Activated CD4-positive, alpha-beta T cell treated with anti-CD3 and anti-CD28 coated beads, Interleukin-2, amount 50 U/mL, for 16 hours (primary cell): Measurements from ENCODE around the gene RYR2.

Source experiments
- DNase-seq: peaks from one replicate; pipeline ENCODE4 v3.0.0-alpha.2; 2020

Gene RYR2

DNA sequence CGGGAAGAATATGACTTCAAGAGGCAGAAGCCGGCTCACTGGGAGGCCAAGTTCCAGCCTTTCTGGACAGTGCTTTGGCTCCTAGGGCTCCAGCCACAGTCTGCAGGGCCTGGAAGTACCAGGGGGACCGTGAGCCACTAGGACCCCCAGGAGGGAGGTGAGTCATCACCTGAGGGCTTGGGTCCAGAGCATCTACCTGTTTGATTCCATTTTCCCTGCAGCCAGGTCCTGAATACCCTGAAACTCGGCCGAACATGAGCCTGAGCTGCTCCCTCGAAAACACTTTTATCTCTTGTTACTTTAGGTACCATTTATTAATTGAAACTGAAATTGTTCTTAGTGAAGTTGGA lies 164.1 kb downstream of the RYR2 start:
- DNase-seq = no peak

- DNase-seq = no peak
Observed at GRCh38 chr1:237211031-237211430, 169.0 kb downstream of the RYR2 start.

GRCh38 chr1:237211540-237211939 lies 169.6 kb downstream of the RYR2 start:
- DNase-seq = no peak

DNA sequence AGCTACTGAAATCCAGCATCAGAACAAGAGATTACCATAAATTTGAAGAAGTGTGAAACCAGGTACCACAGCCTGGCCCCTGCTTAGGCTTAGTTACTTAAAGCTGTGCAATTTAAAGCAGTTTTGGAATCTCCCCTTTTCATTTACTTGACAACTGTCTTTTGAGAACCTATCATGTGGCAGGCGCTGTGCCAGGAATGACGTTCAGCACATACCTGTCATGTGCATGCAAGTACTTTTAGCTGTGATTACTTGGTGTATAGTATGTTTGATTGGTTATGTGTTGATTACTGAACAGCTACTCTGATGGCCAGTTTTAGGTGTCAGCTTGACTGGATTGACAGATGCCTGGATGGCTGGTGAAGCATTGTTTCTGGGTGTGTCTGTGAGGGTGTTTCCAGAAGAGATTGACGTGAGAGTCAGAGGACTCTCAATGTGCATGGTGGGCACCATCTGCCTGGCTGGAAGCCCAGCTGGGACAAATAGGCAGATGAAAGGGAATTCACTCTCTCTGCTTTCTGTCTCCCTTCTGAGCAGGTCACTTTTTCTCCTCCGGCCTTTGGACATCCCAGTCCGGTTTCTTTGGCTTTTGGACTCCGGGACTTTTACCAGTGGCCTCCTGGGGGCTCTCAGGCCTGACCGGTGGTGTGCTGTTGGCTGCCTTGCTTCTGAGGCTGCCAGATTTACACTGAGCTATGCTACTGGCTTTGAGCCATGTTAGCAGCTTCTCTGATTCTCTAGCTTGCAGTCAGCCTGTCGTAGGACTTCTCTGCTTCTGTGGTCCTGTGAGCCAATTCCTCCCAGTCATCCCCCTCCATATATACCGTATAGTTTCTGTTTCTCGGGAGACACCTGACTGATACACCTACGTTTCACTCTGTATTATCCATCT lies 178.0 kb downstream of the RYR2 start:
- no peak for DNase-seq

DNA sequence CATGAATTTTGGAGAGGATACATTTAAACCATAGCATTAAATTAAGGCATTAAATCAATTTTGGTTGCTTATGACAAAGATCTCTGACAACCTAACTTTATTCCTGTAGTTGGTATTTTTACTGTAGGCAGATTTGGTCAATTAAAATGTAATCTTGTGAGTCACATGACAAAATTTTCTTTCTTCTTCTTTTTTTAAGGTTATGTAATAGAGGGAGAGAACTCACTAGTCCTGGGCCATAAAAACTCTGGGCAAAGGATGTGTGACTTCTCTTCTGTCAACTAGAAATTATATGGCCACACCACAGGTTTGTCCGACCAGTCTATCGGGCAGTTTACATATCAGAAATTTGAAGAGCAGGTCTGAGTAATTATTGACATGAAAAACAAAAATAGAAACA lies 181.4 kb downstream of the RYR2 start:
- no peak for DNase-seq

GRCh38 chr1:237226177-237226944 lies 184.4 kb downstream of the RYR2 start:
- DNase-seq = no peak

GRCh38 chr1:237227476-237227875 lies 185.5 kb downstream of the RYR2 start:
- DNase-seq = no peak

GRCh38 chr1:237228421-237228820 lies 186.4 kb downstream of the RYR2 start:
- peak; percentile 35 for DNase-seq

DNA sequence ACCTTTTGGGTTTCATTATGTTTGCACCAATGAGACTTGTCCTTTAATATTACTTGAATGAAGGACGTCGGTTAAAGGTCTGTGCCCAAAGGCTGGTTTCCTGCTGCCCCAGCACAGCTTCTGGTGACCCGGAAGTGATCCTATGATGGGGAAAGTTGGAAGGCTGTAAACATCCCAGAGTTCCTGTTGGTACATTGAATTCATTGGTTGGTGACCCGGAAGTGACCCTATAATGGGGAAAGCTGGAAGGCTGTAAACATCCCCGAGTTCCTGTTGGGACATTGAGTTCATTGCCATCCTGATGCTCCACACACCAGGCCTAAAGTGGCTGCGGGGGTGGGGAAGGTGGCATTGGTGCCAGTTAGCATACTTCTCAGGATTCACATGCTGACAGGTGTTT lies 187.3 kb downstream of the RYR2 start:
- no peak for DNase-seq

DNA sequence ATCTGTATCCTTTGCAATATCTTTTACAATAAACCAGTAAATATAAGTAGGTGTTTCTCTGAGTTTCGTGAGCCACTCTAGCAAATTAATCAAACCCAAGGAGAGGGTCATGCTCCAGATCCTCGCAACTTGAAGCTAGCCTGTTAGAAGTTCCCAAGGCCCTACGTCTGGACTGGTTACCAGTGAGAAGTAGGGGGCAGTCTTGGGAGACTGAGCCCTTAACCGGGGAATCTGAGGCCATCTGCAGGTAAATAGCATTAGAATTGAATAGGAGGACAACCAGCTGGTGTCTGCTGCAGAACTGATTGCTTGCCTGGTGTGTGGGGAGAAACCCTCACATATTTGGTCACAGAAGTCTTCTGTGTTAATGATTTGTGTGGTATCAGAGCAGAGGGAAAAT lies 190.5 kb downstream of the RYR2 start:
- DNase-seq = no peak

DNA sequence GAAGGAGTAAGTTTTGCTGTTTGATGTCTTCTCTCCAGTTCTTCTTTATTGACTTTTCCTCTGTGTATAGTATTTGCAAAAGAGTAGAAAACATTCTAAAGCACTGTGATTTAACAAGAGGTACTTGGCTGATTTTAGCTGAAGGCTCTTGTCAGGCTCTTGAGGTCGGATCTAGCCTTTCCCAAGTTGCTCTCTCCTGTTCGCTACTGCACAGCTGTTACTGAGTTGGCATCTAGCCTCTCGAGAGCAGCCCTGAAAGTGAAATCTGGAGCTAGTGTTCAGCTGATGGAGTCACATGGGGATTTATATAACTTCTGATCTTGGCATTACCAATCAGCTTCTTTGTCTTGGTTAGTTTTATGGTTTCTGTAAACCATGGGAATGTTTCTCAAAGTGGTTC lies 193.1 kb downstream of the RYR2 start:
- no peak for DNase-seq

DNA sequence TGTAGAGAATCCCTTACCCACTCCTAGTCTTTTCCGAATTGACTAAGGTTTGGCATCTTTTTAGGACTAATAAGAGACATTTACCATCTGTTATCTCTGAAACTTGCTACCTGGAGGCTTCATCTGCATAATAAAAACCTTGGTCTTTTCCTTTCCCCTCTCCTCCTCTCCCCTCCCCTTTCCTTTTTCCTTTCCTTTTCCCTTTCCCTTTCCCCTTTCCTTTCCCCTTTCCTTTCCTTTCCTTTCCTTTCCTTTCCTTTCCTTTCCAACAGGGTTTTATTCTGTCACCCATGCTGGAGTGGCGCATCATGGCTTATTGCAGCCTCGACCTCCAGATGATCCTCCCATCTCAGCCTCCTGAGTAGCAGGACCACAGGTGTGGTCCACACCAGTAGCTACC lies 195.7 kb downstream of the RYR2 start:
- DNase-seq = no peak

GRCh38 chr1:237239248-237239647 lies 197.3 kb downstream of the RYR2 start:
- DNase-seq = no peak

DNA sequence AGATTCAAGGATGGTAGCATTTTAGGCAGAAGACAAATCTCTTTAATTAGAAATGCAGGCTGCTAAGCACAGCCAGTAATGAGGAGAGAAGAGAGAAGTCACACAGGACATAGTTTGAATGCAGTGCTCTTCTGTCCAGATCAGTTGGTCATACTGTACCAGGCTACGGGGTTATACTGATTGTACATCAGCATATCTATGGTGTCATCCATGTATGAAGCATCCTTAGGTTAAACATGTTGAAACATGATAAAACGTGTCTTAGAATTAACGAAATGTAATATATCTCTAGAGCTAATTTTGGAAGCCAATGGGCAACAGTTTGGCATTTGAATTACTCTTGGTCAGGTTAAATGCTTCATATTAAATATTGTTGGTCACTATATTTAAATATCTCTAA lies 199.1 kb downstream of the RYR2 start:
- no peak for DNase-seq

- no peak for DNase-seq
Observed at GRCh38 chr1:237244778-237245177, 202.8 kb downstream of the RYR2 start.

DNA sequence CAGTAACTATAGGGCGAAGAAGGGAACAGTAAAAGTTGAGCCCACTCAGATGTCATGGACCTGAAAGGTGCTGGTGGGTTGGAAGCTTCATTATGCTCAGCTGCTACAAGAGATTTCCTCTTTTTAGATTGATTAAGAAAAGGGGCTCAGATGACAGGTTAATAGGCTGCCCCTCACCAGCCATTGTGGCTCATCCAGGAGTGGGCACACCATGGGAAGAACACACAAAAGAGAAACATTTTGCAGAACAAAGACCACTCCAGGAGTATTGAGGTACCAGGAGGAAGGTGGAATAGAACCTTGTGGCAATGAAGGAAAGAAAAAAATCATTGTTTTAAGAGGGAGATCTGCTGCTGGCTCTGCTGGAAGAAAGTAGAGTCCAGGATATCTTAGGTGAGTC lies 205.5 kb downstream of the RYR2 start:
- no peak for DNase-seq

DNA sequence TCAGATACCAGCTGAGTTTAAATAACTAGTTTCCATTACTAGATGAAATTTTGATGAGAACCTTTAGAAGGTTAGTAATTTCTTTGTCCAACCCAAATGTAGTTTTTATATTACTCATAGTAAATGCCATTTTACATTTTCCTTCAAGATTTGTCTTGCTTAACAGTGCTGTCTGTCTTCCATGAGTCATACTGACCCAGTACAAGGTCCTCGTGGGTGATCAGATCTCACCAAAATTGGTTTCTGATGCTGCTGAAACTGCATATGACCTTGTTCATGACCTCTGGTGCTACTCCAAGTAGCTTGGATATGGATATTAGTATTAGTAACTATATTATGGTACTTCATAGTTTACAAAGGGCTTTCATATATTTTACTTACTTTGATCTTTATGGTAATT lies 207.1 kb downstream of the RYR2 start:
- DNase-seq = peak; percentile 30

- DNase-seq = no peak
Observed at GRCh38 chr1:237250055-237250454, 208.1 kb downstream of the RYR2 start.

DNA sequence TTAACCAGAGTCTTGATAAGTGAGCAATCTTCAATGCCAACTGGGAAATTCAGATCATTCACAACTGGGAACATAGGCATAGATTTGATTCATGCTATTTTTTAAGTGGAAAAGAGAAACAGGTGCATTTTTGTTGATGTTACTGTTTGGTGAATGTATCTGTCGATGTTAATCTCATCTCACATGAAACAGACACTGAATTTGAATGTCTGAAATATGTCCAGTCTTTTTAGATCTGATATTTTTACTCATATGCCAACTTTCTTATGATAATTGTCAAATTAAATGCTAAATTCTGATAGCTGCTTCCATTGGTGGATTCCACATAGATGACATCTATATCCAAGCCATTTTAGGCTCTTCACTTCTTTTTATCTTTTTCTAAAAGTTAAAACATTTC lies 213.1 kb downstream of the RYR2 start:
- DNase-seq = no peak

- DNase-seq = no peak
Observed at GRCh38 chr1:237258871-237259270, 216.9 kb downstream of the RYR2 start.

DNA sequence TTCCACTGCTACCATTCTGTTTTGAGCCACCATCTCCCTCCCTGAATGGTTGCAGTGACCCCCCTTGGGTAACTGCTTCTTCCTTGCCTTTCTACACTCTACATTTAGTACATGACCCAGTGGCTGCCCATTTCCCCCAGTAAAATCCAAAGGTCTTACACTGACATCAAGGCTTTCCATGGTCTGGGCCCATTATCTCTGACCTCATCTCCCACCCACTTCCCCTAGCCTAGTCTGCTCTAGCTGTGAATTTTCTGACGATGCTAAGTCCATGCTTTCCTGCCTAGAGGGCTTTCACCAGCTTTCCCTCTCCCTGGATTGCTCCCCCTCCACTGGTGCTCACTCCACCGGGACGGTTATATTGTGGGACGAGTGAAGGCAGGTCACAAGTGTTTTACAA lies 219.2 kb downstream of the RYR2 start:
- no peak for DNase-seq

GRCh38 chr1:237267743-237268142 lies 225.8 kb downstream of the RYR2 start:
- peak; percentile 12 for DNase-seq

DNA sequence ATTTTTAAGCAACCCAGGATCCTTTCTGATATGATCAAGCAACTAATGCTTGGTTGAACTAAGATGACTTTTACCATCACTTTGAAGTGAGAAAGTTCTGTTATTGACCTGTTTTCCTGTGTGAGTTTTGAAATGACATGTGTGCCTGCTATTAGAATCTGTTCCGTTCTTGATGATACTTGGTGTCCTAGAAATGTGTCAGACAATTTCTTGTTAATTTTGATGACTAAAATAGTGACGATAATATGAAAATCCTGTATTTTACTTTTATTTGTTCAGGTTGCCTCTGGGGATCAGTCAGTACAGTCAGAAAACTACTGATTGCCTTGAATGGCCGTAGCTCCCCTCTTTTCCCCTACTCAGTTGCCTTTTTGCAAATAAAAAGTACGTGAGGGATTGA lies 228.0 kb downstream of the RYR2 start:
- peak; percentile 81 for DNase-seq

- no peak for DNase-seq
Observed at GRCh38 chr1:237270353-237270752, 228.4 kb downstream of the RYR2 start.
